Measurements from ENCODE around the gene AGAP3. TPM values are rescaled to one million over a fixed set of nuclear protein-coding genes. Genes with fewer than 3 reads are reported as not detected.

AGAP3 gene
- total RNA-seq, 2 donors from 2014 or later = 29.8 to 42.1 TPM

GRCh38 chr7:151091431-151091830, 5.2 kb downstream of the AGAP3 start:
- no peak for DNase-seq (ENCODE audit: low spot score)
- H3K9me3 ChIP-seq = no peaks in the 10 kb centered on the region
- H3K4me1 ChIP-seq = peaks cover 4 to 43% of the 10 kb centered on the region in 2 donors
- H3K4me3 ChIP-seq = no peak overlapping the region
- H3K36me3 ChIP-seq = no peaks in the 10 kb centered on the region
- no peaks in the 10 kb centered on the region for H3K27me3 ChIP-seq
- H3K27ac ChIP-seq = no peak overlapping the region
- TF ChIP-seq CTCF (IDR thresholded peaks at IDR 0.05) = peak in 1 of 2 donors; percentile 47

GRCh38 chr7:151091988-151092387, 5.7 kb downstream of the AGAP3 start:
- no peak overlapping the region for H3K4me3 ChIP-seq
- H3K9me3 ChIP-seq = no peaks in the 10 kb centered on the region
- H3K4me1 ChIP-seq = peaks cover 4 to 43% of the 10 kb centered on the region in 2 donors
- no peak for DNase-seq (ENCODE audit: low spot score)
- no peaks in the 10 kb centered on the region for H3K36me3 ChIP-seq
- TF ChIP-seq CTCF (IDR thresholded peaks at IDR 0.05) = no peak
- H3K27me3 ChIP-seq = no peaks in the 10 kb centered on the region
- no peak overlapping the region for H3K27ac ChIP-seq

GRCh38 chr7:151093748-151094147, 7.5 kb downstream of the AGAP3 start:
- TF ChIP-seq CTCF (IDR thresholded peaks at IDR 0.05) = no peak
- Histone ChIP-seq H3K9me3 (no peaks in the 10 kb centered on the region), H3K36me3 (no peaks in the 10 kb centered on the region), H3K27ac (no peak overlapping the region), H3K4me1 (peaks cover 0 to 30% of the 10 kb centered on the region in 2 donors), H3K4me3 (no peak overlapping the region), H3K27me3 (no peaks in the 10 kb centered on the region)
- no peak for DNase-seq (ENCODE audit: low spot score)

- H3K9me3 ChIP-seq = no peaks in the 10 kb centered on the region
- peaks cover 0 to 26% of the 10 kb centered on the region in 2 donors for H3K4me1 ChIP-seq
- no peak for DNase-seq (ENCODE audit: low spot score)
- H3K4me3 ChIP-seq = no peak overlapping the region
- TF ChIP-seq CTCF (IDR thresholded peaks at IDR 0.05) = no peak
- no peaks in the 10 kb centered on the region for H3K36me3 ChIP-seq
- no peak overlapping the region for H3K27ac ChIP-seq
- H3K27me3 ChIP-seq = no peaks in the 10 kb centered on the region
Observed at GRCh38 chr7:151094675-151095074, 8.4 kb downstream of the AGAP3 start.

- no peak for DNase-seq (ENCODE audit: low spot score)
- TF ChIP-seq CTCF (IDR thresholded peaks at IDR 0.05) = no peak
- Histone ChIP-seq H3K36me3 (no peaks in the 10 kb centered on the region), H3K9me3 (no peaks in the 10 kb centered on the region), H3K4me3 (no peak overlapping the region), H3K27me3 (no peaks in the 10 kb centered on the region), H3K27ac (no peak overlapping the region), H3K4me1 (peaks cover 0 to 26% of the 10 kb centered on the region in 2 donors)
Observed at GRCh38 chr7:151095123-151095797, 9.0 kb downstream of the AGAP3 start.

All from right atrium auricular region (tissue), 2 donors.